GM12872 (cell line): ENCODE data around the gene METTL13.

Experiments
- CTCF ChIP-seq: IDR thresholded peaks from 3 replicates; pipeline ENCODE4 v1.5.1; 2011; ENCODE audit warnings: low read depth, mild to moderate bottlenecking, low read length, moderate library complexity; ENCODE audit not compliant: insufficient read depth

METTL13 gene

GRCh38 chr1:171786534-171786933 lies 5.1 kb downstream of the METTL13 start:
- no peak for TF ChIP-seq CTCF

DNA sequence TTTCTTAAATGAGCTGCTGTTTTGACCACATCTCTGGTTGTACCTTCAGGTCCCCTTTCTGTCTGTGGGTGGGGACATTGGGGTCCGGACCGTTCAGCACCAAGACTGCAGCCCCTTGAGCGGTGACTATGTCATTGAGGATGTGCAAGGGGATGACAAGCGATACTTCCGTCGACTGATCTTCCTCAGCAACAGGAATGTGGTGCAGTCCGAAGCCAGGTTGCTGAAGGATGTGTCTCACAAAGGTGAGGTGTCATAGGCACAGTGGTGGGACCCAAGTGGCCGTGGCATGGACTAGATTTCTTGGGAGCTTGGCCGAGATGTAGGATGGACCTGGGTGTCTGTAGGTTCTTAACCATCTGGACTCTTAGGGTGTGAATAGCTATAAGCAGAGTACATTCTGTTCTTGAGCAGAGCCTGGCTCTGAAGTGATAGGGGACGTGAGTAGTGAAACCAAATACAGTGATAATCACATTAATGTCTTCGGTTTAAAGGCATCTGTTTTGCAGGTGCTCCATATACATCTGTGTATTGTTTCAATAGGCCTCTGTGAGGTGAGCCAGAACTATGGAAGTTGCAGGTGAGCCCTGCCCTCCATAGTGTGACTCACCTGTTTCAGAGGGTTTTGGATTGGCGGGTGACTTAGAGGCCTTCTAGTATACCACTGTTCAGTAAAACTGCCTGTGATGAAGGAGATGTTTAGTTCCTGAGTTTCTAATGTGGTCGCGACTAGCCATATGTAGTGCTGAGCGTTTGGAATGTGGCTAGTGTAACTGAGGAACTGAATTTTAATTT lies 6.4 kb downstream of the METTL13 start:
- TF ChIP-seq CTCF: no peak

GRCh38 chr1:171788696-171789095 lies 7.2 kb downstream of the METTL13 start:
- no peak for TF ChIP-seq CTCF

DNA sequence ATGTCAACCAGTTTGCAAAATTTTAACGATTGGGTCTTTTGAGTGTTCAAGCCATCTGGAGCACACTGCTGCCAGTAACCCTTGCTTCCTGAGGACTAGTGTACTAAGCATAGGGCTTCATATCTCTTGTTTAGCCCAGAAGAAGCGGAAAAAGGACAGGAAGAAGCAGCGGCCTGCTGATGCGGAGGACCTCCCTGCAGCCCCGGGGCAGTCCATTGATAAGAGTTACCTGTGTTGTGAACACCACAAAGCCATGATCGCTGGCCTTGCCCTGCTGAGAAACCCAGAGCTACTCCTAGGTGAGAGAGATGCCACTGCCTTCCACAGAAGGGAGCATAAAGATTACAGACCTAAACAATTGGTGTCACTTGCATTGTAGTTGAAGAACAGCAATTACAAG lies 8.9 kb downstream of the METTL13 start:
- TF ChIP-seq CTCF: no peak

DNA sequence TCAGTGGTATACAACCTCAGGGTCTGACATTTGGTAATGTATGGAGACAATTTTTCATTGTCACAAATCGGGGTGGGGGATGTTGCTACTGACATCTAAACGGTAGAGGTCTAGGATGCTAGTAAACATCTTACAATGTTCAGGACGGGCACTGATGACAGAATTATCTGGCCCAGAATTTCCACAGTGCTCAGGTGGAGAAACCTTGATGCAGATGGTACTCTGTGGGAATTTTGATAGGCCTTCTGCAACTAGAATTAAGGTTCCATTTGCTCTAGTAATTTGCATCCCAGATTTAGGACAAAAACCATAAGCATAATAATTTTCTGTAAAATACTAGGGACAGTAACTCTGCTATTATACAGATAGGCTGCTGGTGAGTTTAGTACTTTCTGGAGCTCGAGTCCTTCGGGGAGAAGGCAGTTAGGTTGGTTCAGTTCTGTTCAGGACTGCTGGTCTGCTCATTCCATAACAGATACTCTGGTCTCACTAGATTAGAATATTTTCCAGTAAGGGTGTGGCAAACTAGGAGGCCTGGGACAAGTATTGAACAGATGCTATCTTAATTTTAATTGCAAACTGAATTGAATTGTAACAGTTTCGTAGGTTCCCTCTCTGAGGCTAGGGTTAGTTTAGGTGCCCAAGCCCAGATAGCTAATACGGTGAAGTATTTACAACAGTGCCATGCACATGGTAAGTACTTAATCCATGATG lies 11.4 kb downstream of the METTL13 start:
- no peak for TF ChIP-seq CTCF

- TF ChIP-seq CTCF: no peak
Observed at GRCh38 chr1:171793636-171794035, 12.2 kb downstream of the METTL13 start.

GRCh38 chr1:171794085-171794484 lies 12.6 kb downstream of the METTL13 start:
- TF ChIP-seq CTCF: no peak
